GM19395 (cell line): Measurements from ENCODE around the gene PALD1.

Experiments
- ATAC-seq: cut with Tn5 transposase; IDR thresholded peaks from one replicate; pipeline ENCODE4 v1.9.1; 2021; ENCODE audit warnings: mild to moderate bottlenecking, moderate library complexity; ENCODE audit not compliant: unreplicated experiment

The PALD1 gene

GRCh38 chr10:70535001-70535400 is 56.4 kb downstream of the PALD1 start:
- ATAC-seq, result no peak

GRCh38 chr10:70535451-70535850 is 56.9 kb downstream of the PALD1 start:
- no peak for ATAC-seq

- no peak for ATAC-seq
These were observed 57.8 kb downstream of the PALD1 start for GRCh38 chr10:70536196-70536861.

- ATAC-seq, result no peak
These were observed 59.0 kb downstream of the PALD1 start for GRCh38 chr10:70537398-70538194.

- ATAC-seq, result no peak
These were observed 59.6 kb downstream of the PALD1 start for GRCh38 chr10:70538195-70538520.

- no peak for ATAC-seq
These were observed 60.3 kb downstream of the PALD1 start for GRCh38 chr10:70538731-70539338.

GRCh38 chr10:70539471-70539870 is 60.9 kb downstream of the PALD1 start:
- no peak for ATAC-seq

GRCh38 chr10:70540089-70540788 is 61.7 kb downstream of the PALD1 start:
- no peak for ATAC-seq

- no peak for ATAC-seq
These were observed 62.3 kb downstream of the PALD1 start for GRCh38 chr10:70540789-70541360.

- no peak for ATAC-seq
These were observed 63.4 kb downstream of the PALD1 start for GRCh38 chr10:70541736-70542564.

GRCh38 chr10:70542565-70542938 is 64.0 kb downstream of the PALD1 start:
- no peak for ATAC-seq

- no peak for ATAC-seq
These were observed 65.3 kb downstream of the PALD1 start for GRCh38 chr10:70543911-70544310.

- no peak for ATAC-seq
These were observed 66.1 kb downstream of the PALD1 start for GRCh38 chr10:70544431-70545340.

- ATAC-seq, result no peak
These were observed 68.0 kb downstream of the PALD1 start for GRCh38 chr10:70546584-70546983.

- ATAC-seq, result no peak
These were observed 70.9 kb downstream of the PALD1 start for GRCh38 chr10:70549351-70549961.

- no peak for ATAC-seq
These were observed 71.4 kb downstream of the PALD1 start for GRCh38 chr10:70549962-70550458.

- no peak for ATAC-seq
These were observed 71.9 kb downstream of the PALD1 start for GRCh38 chr10:70550459-70550858.

- no peak for ATAC-seq
These were observed 72.9 kb downstream of the PALD1 start for GRCh38 chr10:70551466-70551865.

- ATAC-seq, result no peak
These were observed 73.4 kb downstream of the PALD1 start for GRCh38 chr10:70551971-70552422.
